ENCODE data around the gene PDE6H.

GRCh38 chr12:15004421-15004820 lies 31.6 kb downstream of the PDE6H start:
- TF ChIP-seq CTCF (IDR thresholded peaks at IDR 0.05): no peak
- no peak for TF ChIP-seq POLR2AphosphoS5 (IDR thresholded peaks at IDR 0.05; ENCODE audit: low read depth, low read length)
